IPS-NIHi11 (cell line): ENCODE measurements around the gene SYTL3.

Experiments used
- DNase-seq: peaks from one replicate; pipeline ENCODE4 v3.0.0; 2012; ENCODE audit warnings: mixed read lengths, low spot score

Gene SYTL3

DNA sequence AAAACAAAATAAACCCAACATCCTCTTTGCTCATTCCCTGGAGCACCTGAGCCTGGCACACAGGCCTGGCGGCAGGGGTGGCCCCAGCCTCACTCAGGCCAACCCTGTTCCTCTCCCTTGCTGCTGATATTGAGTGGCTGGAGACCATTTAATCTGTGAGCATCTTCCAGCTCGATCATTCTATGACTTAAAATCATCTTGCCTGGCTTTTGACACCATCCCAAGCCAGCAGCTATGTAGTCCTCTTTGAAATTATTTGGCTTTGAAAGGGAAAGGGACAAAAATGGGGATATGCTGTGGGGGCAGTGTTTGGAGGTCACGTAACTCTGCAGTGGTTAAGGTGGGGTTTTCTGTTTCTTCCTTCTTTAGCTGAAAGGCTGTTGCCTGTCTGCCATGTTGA is 146.5 kb downstream of the SYTL3 start:
- no peak for DNase-seq

DNA sequence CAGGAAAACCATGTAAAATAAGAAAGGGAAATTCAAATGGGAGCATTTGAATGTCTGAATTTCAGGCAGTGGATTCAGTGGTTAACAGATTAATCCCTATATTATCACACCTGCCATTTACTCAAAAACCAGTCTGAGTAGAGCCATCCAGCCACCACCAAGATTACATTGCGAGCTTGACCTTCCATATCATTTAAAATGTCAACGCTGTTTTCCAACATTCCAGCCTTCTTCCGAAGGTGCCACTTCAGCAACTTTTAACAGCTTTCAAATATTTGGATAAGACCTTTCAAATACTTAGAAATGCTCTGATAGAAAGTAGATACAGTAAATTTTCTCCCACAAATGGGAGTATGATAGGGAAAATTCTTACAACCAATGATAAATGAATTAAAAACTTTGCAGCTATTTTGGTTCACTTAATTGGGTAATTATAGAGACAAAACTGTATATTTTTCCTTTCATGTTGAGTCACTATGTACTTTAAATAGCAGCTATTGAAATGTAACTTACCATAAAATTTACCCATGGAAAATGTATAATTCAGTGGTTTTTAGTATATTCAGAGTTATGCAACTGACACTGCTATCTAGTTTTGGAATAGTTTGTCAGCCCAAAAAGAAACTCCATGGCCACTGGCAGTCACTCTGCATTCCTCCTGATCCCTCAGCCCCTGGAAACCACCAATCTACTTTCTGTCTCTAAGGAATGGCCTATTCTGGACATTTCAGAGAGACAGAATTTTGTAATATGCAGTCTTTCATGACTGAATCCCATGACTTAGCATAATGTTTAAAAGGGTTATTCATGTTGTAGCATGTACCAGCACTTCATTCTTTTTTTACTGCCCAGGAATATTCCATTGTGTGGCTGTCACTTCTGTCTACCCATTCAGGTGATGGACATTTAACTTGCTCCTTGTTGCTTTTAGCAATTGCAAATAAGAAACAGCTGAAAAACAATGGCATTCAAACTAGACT is 147.8 kb downstream of the SYTL3 start:
- DNase-seq: no peak

GRCh38 chr6:158798311-158798710 is 148.5 kb downstream of the SYTL3 start:
- DNase-seq: no peak

DNA sequence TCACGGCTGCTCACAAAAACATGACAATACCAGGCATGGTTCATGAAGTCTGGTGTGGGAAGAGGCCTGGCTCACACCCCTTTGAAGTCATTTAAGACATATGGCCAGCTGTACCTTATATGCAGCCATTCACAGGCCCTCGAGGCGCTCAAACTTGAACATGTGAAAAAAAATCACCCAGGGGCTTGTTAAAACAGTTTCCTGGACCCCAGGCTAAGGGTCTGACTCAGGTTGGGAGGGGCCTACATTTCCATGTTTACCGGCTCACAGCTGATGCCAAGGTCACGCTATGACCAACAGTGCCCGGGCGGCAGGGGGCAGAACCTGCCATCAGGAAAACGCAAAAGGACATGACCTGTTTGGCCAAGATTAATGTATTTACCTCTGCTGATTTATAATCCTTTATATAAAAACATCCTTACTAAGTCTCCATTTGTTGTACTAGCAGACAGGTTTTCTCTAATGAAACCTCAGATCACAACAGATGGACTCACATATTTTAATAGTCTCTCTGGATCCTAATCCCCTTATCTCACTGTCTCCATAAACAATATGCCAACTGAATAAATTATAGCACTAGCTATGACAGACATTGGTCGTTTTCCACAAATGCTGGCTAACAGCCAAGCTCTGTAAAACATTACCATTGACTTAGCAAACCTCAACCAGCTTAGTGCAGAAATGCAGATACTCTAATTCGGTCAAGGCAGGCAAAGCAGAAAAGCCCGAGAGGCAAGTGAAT is 149.4 kb downstream of the SYTL3 start:
- no peak for DNase-seq

DNA sequence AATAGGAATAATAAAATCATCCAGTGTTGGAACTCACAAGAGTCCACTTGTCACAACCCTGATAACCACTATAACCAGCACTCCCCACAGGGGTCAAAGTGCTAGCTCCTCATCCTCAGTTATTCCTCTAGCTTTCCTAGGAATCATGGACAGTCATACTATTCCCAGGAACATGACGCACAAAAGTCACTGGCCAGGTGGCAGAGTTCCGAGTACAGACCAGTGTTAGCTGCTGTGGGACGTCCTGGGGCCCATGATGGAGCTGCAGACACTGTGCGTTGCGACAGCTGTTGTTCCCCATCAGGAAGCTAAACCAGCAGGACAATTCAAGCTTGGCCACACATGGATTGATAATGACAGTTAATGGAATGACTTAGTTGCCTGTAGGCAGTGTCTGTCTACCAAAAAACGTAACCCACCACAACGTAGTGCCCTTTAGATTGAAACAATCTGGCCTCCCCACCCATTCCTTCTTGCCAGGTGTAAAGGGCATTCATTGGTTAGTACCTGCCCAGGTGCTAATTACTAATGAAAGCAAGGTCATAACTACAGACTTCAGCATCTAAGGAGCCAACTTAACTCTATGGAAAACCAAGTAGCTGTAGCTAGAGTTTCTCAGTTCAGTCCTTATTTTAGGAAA is 151.9 kb downstream of the SYTL3 start:
- no peak for DNase-seq

GRCh38 chr6:158803733-158804143 is 153.9 kb downstream of the SYTL3 start:
- DNase-seq: no peak

DNA sequence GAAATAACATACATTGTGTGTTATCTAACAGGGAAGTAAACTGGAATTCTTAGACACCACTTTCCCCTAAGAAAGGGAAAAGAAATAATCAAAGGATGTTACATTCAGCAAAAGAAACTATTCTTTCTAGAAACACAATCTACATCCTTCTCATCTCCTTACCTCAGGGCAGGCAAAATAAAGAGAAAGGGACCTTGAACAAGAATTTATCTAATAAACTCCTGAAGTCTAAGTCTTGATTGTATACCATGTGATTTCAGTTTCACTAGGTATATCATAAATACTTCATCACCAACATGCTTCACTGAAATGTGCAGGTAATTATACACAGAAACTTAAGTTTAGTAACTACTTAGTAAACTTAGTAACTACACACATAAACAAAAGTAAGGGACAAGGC is 154.4 kb downstream of the SYTL3 start:
- DNase-seq: no peak

DNA sequence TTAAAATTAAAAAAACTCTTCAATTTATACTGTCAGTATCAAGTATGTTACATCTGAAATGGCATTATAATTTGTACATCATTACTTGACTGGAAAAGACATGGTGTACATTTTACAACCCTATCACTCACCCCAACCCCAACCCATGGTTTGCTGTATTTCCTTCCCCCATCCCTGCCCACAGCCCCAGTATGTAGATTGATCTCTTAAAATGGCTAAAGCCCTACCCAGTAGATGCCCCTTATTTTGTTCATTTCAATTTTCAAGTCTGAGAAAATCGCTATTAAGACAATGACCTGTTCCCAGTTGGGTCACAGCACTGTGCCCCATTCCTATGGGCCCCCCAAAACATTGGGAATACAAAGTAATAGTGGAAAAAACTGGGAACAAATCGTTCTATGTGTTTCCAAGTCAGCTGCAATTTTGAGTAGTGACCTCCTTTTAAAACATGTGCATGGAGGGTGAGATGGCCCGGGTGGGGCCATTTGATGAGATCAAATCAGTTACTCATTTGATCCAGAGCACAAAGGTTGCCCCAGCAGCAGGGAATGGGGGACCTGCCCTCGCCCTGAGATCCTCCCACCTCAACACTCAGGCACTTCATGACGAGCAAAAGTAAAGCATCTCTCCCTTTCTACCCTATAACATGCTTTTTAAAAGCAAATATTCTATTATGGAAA is 156.0 kb downstream of the SYTL3 start:
- DNase-seq: no peak

DNA sequence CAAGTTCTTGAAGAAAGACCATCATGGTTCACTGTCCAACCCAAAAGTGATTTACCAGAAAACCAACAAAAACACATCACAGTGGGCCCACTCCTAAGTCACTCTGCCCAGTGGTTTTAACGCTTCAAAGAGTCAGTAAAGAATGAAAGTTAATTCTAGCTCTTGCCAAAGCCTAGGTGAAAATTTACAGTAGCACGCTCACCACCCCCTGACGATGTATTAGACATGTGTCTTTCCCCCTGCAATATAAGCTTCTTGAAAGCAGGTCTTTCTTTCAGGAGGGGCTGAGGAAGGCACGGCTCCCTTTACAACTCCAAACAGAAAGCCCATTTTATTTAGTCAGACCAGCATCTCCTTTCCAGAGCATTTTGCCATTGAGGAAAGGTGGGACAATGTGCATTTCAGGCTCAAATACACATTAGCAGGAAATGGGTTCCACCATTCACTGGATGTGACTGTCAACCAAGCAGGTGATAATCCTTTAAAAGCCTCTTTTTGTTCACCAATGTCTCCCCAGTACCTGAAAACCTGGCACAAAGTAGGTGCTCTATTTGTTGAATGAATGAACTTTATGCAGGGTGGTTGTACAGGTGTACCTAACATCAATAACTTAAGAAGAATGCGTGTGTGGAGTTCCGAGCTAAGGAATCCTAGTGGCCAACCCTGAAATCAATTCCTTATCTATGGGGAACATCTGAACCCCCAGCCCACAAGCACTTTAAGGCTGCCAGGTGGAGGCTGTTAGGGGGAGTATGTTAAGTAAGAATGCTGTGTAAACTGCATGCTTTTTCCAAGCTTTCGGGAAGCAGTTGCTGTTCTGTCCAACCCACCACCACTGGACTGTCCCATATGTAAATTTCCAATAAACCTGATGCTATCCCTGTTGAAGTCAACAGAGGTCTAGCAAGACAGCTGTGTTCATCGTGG is 157.9 kb downstream of the SYTL3 start:
- no peak for DNase-seq

DNA sequence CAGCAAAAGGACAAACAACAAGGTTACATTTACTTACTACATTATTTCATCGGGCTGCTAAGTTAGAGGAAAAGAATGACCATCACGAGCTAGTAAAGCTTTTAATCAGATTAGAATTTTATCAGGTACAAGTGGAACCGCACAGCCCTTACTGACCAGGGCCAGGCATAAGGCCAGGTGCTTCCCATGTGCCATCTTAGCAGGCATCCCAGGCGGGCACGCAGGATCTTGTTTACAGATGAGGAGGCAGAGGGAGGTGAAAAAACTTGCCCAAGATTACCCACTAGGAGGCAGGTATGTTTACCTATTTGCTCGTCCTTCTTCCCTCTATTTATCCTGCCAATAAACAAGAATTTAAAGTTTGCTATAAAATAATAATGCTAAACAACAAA is 158.6 kb downstream of the SYTL3 start:
- no peak for DNase-seq

DNA sequence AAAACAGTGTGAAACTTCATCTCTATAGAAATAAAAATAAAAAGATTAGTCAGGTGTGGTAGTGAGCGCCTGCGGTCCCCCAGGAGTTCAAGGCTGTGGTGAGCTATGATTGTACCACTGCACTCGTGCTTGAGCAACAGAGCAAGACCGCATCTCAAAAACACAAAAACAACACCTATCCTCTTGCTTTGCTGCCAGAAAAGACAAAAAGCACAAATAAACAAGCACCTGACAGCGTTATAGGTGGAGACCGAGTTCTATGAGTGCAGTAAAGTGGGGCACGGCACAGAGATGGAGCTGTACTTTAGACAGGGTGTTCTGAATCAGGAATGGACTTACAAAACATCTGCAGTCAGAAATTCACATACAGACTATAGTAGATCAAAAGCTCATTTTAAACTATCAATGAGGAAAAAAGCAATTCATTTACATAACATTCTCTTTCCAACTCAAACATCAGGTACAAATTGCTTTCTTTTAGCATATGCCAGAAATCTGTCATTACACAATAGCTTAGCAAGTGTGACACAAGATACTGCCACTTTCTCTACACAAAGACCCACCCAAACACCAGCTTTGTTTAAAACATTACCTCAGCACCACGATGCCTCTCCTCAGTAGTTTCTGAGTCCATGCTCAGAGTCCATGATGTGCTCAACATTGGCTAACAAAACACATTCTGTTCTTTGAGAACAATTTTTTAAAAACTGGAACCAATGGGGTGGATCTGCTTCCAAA is 159.3 kb downstream of the SYTL3 start:
- DNase-seq: no peak

DNA sequence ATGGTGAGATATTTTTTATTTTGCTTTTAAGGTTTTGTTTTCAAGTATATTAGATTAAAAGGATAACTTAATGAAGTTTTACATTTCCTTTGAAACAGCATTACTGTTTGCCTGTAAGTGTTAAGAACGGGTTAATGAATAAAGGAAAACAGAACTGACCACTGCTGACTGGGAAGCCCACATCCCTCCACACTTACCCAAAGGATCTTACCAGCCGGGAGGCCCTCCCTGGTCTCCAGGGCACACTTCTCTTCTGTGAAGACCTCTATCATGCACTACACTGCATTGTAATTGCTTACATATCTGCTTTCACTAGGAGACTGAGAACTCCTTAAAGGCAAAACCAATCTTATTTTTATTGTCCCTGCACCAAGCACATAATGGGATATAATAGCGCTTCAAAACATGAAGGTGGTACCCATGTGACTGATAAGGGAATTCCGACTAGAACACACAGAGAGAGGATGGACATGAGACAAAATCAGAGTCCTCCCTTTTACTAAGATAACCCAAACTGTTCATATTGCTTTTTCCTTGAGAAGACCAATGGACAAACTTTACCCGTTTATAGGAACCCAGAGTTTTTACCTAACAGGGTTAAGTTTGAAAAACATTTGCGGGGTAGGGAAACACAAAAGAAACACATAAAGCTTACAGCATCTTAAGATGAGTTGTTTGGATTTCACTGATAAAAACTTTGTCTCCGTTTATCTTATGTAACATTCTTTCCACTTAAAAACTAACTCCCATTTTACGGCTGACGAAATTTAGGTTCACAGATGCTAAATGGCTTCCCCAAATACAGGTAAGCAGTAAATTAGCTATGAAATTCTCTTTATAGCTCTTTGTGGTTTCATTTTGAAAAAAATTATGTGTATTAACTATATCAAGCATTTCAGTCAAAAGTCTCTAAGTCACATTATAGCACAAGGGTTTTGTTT is 160.6 kb downstream of the SYTL3 start:
- no peak for DNase-seq

DNA sequence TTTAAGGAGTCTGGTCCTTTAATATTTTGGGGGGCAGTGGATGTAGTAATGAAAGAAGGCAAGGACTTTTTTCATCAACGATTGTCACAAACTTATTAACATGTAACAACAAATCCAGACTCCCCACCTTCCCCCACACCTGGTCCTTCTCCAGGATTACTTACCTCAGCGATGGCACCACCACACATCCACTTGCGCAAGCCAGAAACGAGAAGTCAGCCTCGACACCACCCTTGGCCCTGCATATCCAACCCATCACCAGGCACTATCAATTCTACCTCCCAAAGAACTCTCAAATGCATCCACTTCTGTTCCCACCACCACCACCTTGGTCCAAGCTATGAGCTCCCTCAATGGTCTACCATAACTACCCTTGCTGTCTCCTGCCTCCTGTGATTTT is 162.8 kb downstream of the SYTL3 start:
- DNase-seq: no peak

DNA sequence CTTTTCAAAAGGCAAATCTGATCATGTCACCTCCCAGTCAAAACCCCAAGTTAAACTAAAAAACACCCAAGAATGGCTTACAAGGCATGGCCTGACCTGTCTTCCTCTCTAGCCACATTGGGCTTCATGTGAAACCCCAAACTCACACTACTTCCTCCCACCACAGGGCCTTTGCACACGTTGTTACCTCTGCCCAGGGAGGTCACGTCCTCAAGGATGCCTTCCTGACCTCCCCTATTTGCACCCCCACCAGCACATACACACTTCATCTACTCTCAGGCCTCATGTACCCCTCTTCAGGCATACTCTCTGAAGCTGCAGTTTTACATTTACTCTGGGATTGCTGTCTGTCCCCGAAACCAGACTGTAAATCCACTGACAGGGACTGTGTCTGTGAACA is 163.2 kb downstream of the SYTL3 start:
- DNase-seq: no peak
